ENCODE data around the gene STARD9.
"Not testable (repeated sequence)": the region's sequence is repeated elsewhere in the genome, so short reads cannot be mapped to it uniquely, and the experiment has no call there.

Gene STARD9

GRCh38 chr15:42732095-42732827 is 156.9 kb downstream of the STARD9 start:
- DNase-seq = no peak

GRCh38 chr15:42733027-42733426 is 157.6 kb downstream of the STARD9 start:
- DNase-seq = no peak

GRCh38 chr15:42734076-42734672 is 158.8 kb downstream of the STARD9 start:
- DNase-seq = no peak

GRCh38 chr15:42735382-42736165 is 160.2 kb downstream of the STARD9 start:
- DNase-seq = no peak

- no peak for DNase-seq
These were observed 160.9 kb downstream of the STARD9 start for GRCh38 chr15:42736178-42736792.

- peak; percentile 44 for DNase-seq
These were observed 161.6 kb downstream of the STARD9 start, which contains the start of gene CDAN1 for GRCh38 chr15:42736793-42737528. Gene CDAN1, minus strand, starts transcription at chr15:42737128. Its CDS starts 26 bp downstream, at chr15:42737102.

- DNase-seq = no peak
These were observed 162.3 kb downstream of the STARD9 start for GRCh38 chr15:42737529-42738328.

- no peak for DNase-seq
These were observed 166.3 kb downstream of the STARD9 start for GRCh38 chr15:42741710-42742109.

GRCh38 chr15:42742149-42742548 is 166.7 kb downstream of the STARD9 start:
- DNase-seq = no peak

- DNase-seq = no peak
These were observed 168.8 kb downstream of the STARD9 start for GRCh38 chr15:42744195-42744594.

- DNase-seq = no peak
These were observed 173.9 kb downstream of the STARD9 start for GRCh38 chr15:42749266-42749665.

- no peak for DNase-seq
These were observed 174.9 kb downstream of the STARD9 start for GRCh38 chr15:42750306-42750705.

GRCh38 chr15:42759093-42759492 is 183.7 kb downstream of the STARD9 start:
- DNase-seq = no peak

- DNase-seq = no peak
These were observed 185.4 kb downstream of the STARD9 start for GRCh38 chr15:42760759-42761158.

GRCh38 chr15:42761813-42762212 is 186.4 kb downstream of the STARD9 start:
- not testable (repeated sequence) for DNase-seq

- DNase-seq = not testable (repeated sequence)
These were observed 188.8 kb downstream of the STARD9 start for GRCh38 chr15:42764154-42764731.

- DNase-seq = not testable (repeated sequence)
These were observed 190.7 kb downstream of the STARD9 start for GRCh38 chr15:42766109-42766508.
